GM21526 (cell line): ENCODE measurements around the gene RNASE11.
"Not testable (repeated sequence)": the region's sequence is repeated elsewhere in the genome, so short reads cannot be mapped to it uniquely, and the experiment has no call there.

Experiments
- ATAC-seq: cut with Tn5 transposase; IDR thresholded peaks from one replicate; pipeline ENCODE4 v1.9.1; 2021; ENCODE audit warnings: moderate library complexity; ENCODE audit not compliant: unreplicated experiment, low FRiP score

RNASE11 gene

GRCh38 chr14:20587489-20588154, at the start of gene RNASE11:
RNASE11 (minus strand) TSS chr14:20588001.
- ATAC-seq: no peak

DNA sequence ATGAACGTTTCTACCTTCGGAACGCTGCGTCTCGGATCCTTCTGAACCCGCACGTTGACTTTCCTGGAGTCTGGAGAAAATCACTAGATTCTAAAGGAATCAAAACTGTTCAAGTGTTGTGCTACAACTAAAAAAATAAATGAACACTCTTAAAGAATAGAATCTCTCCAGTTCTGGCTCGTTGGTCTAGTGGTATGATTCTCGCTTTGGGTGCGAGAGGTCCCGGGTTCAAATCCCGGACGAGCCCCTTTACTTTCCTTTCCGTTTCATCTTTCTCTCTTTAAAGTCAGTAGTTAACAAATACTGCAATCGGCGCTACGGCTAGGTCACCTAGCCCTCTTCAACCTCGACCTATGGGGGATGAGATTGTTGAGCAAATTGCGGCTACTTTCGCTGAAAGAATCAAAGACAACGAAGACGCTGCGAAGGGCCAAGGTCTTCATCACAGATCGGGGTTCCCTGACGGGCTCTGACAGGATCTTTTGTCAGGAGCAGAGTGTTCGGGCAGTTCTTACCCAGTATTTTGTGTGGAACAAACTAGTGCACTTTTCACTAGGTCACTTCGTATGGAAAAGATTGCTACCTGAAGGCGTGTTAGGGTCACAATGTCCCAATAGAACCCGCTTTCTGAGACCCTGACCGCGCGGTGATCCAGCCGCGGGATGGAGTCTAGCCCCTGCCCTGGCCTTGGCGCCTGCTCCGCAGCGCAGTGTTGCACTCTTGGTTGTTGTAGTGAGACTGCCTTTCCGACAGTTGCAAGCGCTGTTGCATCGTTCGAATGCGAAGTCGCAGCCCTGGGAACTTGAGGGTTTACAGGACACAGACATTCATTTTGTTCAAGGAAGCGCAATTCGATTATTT, 45.3 kb upstream of the RNASE11 start:
- peak; percentile 42 for ATAC-seq

GRCh38 chr14:20632448-20632830, 44.6 kb upstream of the RNASE11 start:
- ATAC-seq: peak; percentile 6

- no peak for ATAC-seq
Observed at GRCh38 chr14:20631880-20632389, 44.1 kb upstream of the RNASE11 start.

- no peak for ATAC-seq
Observed at GRCh38 chr14:20631023-20631879, 43.5 kb upstream of the RNASE11 start.

GRCh38 chr14:20630340-20631022, 42.7 kb upstream of the RNASE11 start:
- peak; percentile 41 for ATAC-seq

DNA sequence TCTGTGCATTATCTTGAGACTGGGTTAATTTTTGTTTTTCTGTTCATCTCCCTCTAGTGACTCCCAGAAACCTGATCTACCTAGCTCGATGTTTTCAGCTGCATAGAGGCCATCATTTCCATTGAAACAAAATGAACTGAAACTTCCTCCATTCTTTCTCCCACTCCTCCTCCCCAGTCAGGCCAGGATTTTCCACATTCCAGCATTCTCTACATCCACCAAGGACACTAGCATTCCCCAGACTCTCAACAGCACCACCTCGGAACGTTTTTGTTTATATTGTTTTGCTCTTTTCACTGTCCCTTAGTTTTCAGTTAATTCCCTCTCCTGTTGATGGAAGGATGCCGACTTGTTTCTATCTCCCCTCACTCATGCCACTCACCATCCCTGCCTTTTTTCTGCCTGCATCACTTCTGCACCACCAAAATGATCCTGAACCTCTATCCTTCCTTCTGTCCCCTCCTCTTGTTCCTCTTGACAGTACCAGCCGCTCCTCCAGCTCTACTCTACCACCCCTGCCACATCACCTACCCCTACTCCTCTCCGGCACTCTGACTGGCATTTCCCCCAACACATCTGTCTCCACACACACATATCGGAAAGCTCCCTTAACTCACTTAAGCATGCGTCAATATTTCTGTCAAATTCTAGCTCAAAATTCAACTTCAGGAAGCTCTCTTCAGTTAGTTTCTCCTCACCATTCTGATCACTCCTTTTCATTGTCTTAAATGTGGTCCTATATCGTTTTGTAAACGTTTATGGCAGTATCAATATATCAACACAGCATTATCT, 40.5 kb upstream of the RNASE11 start:
- no peak for ATAC-seq

- ATAC-seq: no peak
Observed at GRCh38 chr14:20627346-20628027, 39.7 kb upstream of the RNASE11 start.

- no peak for ATAC-seq
Observed at GRCh38 chr14:20626274-20626673, 38.5 kb upstream of the RNASE11 start.

- peak; percentile 41 for ATAC-seq
Observed at GRCh38 chr14:20624495-20625070, 36.8 kb upstream of the RNASE11 start.

DNA sequence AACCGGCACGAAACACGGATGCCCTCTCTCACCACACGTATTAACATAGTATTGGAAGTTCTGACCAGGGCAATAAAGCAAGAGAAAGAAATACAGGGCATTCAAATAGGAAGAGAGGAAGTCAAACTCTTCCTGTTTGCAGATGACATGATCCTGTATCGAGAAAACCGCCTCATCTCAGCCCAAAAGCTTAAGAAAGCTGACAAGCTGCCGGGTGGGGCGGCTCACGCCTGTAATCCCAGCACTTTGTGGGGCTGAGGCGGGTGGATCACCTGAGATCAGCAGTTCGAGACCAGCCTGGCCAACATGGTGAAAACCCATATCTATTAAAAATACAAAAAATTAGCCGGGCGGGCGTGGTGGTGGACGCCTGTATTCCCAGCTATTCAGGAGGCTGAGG, 36.0 kb upstream of the RNASE11 start:
- no peak for ATAC-seq

DNA sequence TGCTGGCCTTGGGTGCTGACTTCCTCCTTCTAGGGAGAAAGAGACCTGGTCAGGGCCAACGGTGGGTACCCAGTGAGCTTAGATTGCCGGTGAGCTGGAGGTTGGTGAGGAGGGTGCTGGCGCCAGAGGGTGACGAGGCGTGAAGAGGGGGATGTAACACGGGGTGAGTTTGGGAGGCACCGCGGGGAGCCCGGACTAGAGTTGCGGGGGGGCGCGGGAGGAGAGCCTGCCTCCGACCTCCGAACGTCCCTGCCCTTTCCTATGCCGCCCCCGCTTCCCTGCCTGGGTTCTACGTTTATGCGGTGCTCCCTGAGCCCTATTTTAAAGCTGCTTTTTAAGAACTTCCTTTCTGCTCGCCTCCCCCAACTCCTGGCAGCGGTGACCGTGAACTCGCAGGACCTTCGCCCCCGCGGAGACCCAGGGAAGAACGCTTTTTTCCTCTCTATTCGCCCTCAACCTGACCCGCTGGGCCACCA, 35.1 kb upstream of the RNASE11 start:
- ATAC-seq: no peak

GRCh38 chr14:20620798-20621478, 33.1 kb upstream of the RNASE11 start:
- ATAC-seq: no peak

- ATAC-seq: not testable (repeated sequence)
Observed at GRCh38 chr14:20619688-20620087, 31.9 kb upstream of the RNASE11 start.

- no peak for ATAC-seq
Observed at GRCh38 chr14:20618271-20618749, 30.5 kb upstream of the RNASE11 start.

GRCh38 chr14:20617138-20618003, 29.6 kb upstream of the RNASE11 start:
- no peak for ATAC-seq

DNA sequence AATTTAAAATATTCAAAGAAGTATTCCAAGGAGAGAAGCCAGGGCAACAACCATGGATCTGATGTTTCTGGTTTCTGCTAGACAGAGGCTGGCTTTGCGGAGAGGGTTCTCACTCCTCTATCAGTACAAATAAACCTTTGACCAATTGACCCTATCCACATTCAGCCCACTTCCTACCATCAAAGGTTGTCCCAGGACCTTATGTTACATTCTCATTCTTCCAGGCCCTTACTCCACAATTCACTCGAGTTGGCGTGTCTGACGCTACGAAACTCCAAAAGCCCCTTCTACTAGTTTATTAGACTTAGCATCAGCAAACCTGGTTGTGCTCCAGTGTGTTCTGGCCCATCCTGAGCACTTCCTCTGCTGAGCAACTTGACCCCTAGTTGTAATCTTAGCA, 28.2 kb upstream of the RNASE11 start:
- no peak for ATAC-seq
